HG03378 (cell line): Measurements from ENCODE around the gene MACIR.

Source experiments
- ATAC-seq: cut with Tn5 transposase; IDR thresholded peaks from one replicate; pipeline ENCODE4 v1.9.1; 2021; ENCODE audit warnings: mild to moderate bottlenecking, moderate library complexity; ENCODE audit not compliant: unreplicated experiment

The MACIR gene

GRCh38 chr5:103244398-103244797 lies 14.2 kb upstream of the MACIR start:
- peak; percentile 54 for ATAC-seq

DNA sequence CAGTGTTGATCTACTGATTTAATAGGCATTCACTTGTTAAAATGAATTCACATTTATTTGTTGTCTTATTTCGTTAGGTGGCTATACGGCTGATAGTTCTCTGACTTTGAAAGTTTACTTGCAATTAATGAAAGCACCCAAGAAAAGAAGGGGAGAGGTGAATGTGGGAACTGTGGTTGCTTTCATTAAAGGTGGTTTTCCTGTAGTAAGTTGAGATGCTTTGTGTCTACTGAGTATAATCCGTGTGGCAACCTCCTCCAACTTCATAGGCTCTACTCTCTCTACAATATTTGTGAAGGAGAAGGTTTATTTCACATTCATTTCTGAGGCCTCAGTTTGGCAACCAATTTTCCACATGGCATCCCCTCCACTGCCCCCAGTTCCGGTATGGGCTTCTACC lies 12.8 kb upstream of the MACIR start:
- ATAC-seq, result no peak

- peak; percentile 54 for ATAC-seq
Observed at GRCh38 chr5:103247118-103247517, 11.4 kb upstream of the MACIR start.

DNA sequence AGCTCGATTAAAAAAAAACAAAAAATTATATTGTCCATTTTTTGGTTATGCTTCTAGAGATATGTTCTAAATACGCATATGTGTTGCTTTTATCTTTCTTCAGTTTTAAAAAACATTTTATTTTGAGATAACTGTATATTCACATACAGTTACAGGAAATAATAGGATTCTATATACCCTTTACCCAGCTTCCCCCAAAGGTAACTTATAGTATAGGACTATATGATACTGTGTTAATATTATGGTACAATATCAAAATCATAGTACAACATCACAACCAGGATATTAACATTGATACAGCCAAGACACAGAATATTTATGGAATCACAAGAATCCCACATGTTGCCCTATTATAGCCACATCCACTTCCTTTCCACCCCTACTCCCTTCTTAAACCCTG lies 9.5 kb upstream of the MACIR start:
- ATAC-seq, result no peak

DNA sequence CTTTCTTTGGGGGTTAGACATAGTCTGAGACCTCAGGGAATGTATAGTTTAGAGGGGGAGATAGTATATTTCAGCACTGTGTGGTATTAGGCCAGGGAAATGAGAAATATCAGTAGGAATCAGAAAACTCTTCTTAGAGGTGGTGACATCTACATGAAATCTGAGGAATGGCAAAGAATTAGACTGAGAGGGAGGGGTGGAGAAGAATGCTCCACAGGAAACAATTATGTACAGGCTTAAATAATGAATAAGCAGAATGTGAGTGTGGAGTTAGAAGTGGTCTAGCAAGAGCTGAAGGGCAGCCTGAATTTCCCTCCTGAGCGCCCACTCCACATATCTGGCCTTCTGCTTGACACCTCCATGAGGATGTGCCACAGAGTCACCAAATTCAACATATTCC lies 3.6 kb upstream of the MACIR start:
- ATAC-seq, result no peak

- ATAC-seq, result no peak
Observed at GRCh38 chr5:103255691-103256090, 2.9 kb upstream of the MACIR start.

GRCh38 chr5:103256178-103256577 lies 2.4 kb upstream of the MACIR start:
- no peak for ATAC-seq

GRCh38 chr5:103258957-103259704 lies 568 bp downstream of the MACIR start:
- ATAC-seq, result peak; percentile 24

DNA sequence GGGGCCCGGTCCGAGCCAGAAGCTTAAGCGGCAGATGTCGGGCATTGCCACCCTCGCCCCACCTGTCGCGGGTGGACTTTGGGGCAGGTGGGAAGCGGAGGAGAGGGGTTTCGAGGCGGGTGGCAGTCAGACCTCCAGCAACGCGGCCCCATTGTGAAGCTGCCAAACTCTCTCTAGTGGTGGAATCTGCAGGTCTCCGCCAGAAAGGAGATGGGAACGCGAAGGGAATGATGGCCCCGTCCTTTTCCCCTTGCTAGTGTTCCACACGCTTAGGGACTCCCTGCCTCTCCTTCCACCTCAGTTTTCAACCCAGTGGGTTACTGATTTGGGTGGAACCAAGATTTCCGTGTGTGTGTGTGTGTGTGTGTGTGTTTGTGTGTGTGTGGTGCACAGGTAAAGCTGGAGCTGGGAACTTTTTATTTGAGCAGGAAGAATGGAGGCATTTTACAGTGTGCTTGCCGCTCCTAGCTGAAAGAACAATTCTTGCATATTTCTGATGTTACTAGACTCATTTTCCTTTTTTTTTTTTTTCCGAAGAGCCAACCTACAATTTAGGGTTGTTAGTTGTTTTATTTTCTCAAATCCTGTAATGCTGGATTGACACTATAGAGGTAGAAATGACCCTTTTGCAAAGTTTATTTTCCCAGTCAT lies 1.3 kb downstream of the MACIR start:
- no peak for ATAC-seq

GRCh38 chr5:103260951-103261350 lies 2.4 kb downstream of the MACIR start:
- ATAC-seq, result peak; percentile 79

GRCh38 chr5:103262422-103262871 lies 3.9 kb downstream of the MACIR start:
- no peak for ATAC-seq

DNA sequence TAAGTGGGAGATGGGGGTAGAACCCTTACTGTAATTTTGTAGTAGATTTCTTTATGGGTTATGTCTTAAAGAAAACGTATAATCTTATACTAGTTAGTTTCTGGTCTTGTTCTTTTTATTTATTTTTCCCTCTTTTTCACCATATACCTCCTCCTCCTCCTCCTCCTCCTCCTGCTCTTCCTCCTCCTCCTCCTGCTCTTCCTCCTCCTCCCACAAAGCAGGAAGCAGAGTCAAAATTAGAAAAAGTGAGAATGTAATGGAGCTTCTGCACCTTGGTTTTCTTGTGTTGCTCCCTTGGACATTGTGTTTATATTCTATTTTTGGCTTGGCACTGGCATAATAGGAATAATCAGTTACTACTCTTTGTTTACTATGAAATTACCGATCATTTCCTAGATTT lies 4.5 kb downstream of the MACIR start:
- no peak for ATAC-seq

GRCh38 chr5:103264508-103264907 lies 5.9 kb downstream of the MACIR start:
- ATAC-seq, result no peak

GRCh38 chr5:103270581-103270980 lies 12.0 kb downstream of the MACIR start:
- ATAC-seq, result no peak

GRCh38 chr5:103271570-103272289 lies 13.2 kb downstream of the MACIR start:
- no peak for ATAC-seq

DNA sequence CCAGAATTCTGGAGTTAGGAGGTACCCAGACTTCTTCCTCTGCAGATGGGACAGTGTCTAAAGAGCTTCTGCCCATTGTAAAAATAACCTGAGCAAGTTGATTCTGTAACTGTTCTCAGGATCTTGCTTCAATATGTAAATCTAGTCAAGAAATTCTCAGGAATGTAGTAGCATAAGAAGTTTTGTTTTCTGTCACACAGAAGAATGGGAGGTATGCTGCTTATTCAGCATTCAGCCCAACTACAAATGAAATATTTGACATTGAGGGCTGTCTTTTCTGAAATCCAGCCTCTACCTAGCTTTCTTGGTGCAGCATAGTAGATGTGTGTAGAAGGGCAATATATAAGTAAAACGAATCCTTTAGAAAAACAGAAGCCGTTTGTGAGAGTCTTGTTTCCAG lies 13.8 kb downstream of the MACIR start:
- no peak for ATAC-seq

DNA sequence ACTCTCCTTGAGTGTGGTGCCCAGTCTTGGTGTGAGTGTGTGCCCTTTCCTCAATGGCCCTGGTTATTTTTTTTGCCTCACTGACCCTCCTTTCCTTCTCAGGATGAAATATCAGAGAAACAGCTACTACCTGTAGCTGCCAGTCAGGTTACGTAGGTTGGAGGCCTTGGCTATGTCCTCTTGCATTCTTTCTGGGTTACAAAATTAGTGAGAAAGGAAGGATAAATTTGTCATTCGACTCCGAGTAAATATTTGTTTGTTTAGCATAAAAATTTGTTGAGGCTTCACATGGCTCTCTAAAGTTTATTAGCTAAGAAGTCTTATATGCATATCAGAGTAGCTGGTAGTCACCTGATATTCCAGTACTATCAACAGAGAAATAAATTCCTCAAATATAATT lies 15.4 kb downstream of the MACIR start:
- ATAC-seq, result no peak

DNA sequence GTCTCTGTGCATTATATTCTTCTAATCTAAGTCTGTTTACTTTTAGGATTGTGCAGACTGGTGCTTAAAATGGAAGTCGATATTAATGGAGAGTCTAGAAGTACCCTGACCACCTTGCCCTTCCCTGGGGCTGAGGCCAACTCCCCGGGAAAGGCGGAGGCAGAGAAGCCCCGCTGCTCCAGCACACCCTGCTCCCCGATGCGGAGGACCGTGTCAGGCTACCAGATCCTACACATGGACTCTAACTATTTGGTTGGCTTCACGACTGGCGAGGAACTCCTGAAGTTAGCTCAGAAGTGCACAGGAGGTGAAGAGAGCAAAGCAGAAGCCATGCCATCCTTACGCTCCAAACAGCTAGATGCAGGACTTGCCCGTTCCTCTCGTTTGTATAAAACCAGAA lies 17.3 kb downstream of the MACIR start:
- no peak for ATAC-seq

DNA sequence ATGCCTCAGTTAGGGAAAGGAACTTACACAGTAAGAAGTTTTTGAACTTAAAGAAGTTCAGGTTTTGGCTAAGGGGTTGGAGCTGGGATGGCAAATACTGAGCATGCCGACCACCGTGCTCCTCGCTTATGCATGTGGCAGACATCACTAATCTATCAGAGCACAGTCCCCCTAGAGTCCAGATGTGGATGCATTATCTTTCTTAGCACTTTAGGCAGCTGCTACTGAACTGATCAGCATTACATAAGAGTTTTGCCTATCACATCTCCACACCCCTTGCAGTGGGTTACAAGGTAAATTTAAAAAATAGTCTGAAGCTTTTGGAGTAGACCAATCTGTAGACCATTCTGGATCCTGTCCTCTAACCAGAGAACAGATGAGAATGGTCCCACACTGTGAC lies 22.4 kb downstream of the MACIR start:
- no peak for ATAC-seq

DNA sequence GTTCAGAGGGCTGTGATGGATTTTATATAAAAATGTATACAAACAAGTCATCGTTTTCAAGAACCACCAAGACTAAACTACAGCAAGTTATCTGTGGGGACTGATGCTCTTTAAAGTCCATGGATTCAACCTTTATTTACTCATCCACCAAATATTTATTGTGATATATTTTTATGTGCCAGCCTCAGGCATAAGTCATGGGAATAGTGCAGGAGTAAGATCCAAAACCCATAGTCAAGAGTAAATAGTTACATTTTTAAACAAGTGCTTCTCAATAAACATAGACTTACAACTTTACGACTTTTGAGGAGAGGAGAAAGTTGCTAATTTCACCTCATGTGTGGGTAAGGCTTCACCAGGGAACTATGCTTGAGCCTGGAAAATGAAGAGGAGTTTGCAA lies 24.6 kb downstream of the MACIR start:
- no peak for ATAC-seq

- no peak for ATAC-seq
Observed at GRCh38 chr5:103283869-103284268, 25.3 kb downstream of the MACIR start.

- no peak for ATAC-seq
Observed at GRCh38 chr5:103286622-103287021, 28.1 kb downstream of the MACIR start.
